Measurements from ENCODE around the gene ST7L.
A peak's percentile ranks its signal among the peaks of the same experiment; 100 is the strongest.

The ST7L gene

GRCh38 chr1:112544011-112544688, 74.8 kb downstream of the ST7L start:
- peak; percentile 42 for DNase-seq

- DNase-seq = no peak
These were observed 76.6 kb downstream of the ST7L start for GRCh38 chr1:112542206-112542973.

GRCh38 chr1:112541299-112541698, 77.6 kb downstream of the ST7L start:
- DNase-seq = no peak

DNA sequence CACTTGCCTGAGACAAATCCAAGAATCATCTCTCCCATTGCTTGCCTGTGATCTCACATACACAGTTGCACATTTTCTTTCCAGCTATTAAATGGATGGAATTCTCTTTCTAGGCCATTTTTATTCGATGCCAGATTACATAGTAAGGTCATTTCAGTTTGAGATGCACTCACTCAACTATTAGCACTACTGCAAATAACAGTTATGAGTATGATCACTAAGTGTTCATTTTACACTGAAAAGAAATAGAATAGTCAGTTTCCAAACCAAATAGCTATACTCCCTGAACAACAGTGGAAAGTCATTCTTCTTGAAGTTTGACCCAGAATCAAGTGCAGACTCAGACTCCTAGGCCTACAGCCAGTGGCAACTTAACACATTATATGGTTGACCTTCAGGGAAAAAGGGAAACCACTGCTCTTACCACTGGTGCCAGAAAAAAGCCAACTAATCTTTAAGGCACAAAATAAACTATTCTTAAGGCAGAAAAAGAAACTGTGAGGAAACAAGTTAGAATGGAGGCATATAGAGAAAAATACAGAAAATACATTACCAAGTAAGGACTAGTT, 78.6 kb downstream of the ST7L start:
- DNase-seq = no peak

- DNase-seq = no peak
These were observed 80.1 kb downstream of the ST7L start for GRCh38 chr1:112538883-112539282.

- no peak for DNase-seq
These were observed 81.5 kb downstream of the ST7L start for GRCh38 chr1:112537456-112537855.

DNA sequence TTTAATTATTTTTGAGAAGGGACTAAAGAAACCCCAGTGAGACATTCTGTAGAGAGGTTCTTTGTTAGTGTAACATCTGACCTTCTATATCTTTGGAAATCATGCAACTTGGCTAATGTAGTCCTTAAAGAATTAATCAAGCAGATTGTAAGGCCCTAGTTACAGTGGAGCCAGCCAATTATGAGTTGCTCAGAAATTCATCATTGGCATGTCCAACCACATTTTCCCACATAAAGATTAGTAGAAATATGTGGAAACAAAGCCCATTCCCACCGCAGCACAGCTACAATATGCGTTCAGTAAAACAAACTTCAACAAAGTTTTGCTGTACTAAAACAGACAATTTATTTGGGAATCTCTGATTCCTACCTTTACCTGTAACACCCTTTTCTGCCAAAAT, 82.4 kb downstream of the ST7L start:
- DNase-seq = no peak

- DNase-seq = no peak
These were observed 85.9 kb downstream of the ST7L start for GRCh38 chr1:112533029-112533428.

DNA sequence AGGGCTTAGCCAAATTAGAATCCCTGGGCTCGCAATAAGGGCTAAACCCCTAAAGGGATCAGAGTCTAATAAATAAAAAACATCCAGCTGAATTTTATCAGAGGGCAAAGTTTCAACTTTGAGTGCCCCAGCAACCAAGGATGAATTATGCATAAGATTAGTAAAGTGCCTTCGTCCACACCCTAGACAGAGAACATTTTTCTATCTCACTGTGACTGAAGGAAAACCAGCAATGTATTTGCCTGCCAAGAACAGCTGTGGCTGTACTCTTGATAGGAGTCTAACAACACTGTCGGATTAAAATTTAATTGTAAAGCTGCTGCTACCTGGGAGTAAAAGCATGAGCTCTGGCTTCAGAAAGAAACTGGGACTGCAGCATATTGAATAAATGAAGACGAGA, 86.9 kb downstream of the ST7L start:
- DNase-seq = no peak

GRCh38 chr1:112530832-112531231, 88.1 kb downstream of the ST7L start:
- no peak for DNase-seq

GRCh38 chr1:112529301-112529700, 89.6 kb downstream of the ST7L start:
- no peak for DNase-seq

GRCh38 chr1:112528076-112528475, 90.9 kb downstream of the ST7L start:
- no peak for DNase-seq

- no peak for DNase-seq
These were observed 91.5 kb downstream of the ST7L start for GRCh38 chr1:112527266-112528010.

- DNase-seq = no peak
These were observed 94.0 kb downstream of the ST7L start for GRCh38 chr1:112524986-112525385.

DNA sequence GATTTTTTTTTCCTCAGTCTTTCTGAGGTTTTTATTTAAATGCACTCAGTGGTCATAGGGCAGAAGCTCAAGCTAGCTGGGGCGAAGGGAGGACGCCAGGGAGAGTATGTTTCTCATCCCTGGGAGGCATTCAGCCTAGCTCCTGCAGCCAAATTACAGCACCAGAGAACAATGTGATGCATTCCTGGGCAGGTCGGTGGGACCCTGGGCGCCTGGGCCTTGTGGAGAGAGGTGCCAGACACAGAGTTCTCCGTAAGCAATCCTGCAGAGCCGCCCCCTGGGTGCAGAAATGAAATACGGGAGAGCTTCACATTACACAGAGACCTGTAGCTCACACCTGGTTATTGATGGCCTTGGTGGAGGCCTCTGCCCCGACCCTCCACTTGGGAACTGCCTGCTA, 94.7 kb downstream of the ST7L start:
- DNase-seq = no peak

DNA sequence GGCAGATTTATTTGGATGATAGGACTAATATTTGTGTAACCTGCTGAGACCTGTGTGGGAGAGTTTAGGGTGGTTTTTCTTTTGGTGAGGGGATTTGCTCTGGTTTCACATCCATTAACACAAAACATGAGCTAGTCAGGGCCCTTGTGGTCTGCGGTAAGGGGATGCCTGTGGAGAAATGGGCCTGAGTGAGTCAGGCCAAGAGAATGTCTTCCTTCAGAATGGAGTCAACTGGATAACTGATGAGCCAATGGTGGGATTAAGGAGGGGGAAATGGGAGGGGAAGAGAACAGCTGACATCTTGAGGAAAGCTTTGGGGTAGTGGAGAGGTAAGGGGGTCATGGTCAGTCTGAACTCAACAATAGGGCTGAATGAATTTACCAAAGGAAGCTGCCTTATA, 96.3 kb downstream of the ST7L start:
- DNase-seq = no peak

- no peak for DNase-seq
These were observed 98.8 kb downstream of the ST7L start for GRCh38 chr1:112520166-112520565.

GRCh38 chr1:112518186-112518585, 100.8 kb downstream of the ST7L start:
- DNase-seq = no peak

DNA sequence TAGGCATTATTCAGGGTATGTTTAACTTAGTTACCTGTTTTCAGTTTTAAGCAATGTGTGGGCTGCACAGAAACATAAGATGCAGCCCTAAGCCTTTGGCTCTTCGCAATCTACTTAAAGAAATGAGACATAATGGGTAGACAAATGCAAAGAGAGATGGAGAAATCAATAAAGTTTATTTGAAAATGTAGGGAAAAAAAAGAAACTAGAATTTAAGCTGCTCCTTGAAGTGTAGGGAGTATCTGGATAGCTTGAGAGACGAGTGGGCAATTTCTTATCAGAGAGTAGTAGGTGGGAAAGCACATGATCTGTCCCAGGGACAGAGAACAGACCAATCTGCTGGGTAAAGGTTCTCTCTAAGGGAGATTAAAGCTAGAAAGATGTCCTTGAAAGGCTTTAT, 101.3 kb downstream of the ST7L start:
- DNase-seq = no peak

- DNase-seq = no peak
These were observed 101.7 kb downstream of the ST7L start for GRCh38 chr1:112517231-112517630.

- DNase-seq = no peak
These were observed 102.8 kb downstream of the ST7L start for GRCh38 chr1:112516141-112516540.

DNA sequence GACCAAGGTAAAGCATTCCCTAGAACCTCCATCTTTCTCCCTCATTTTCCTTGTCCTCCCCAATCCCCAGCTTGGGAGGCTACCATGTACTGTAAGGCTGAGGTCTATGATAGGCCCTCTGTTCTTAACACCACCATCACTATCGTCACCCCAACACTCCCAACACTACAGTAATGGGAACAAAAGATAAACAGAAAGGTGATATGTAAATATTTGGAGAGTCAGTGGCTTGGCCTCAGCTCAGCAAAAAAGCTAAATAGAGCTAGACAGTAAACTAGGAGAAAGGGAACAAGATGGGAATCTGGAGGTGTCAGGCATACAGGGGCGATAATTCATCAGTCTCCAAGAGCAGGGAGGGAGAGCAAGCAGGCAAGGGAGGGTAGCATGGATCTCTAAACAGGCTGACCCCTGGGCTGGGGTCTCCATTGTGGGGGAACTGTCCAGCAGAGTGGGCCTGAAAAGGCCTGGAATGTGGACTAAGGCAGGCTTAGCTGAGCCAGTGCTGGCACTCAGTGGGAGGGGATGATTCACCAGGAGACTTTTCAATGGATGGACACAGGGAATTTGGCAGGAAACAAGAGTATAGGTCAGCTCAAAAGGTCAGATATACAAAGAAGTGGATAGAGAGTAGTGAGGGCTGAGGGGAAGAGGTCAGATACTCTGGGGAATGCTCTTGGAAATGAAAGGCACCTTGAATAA, 103.5 kb downstream of the ST7L start:
- DNase-seq = no peak

- no peak for DNase-seq
These were observed 104.0 kb downstream of the ST7L start for GRCh38 chr1:112514901-112515300.
